GM18519 (cell line): ENCODE measurements around the gene CHPT1.
"Not testable (repeated sequence)": the region's sequence is repeated elsewhere in the genome, so short reads cannot be mapped to it uniquely, and the experiment has no call there.

Experiments
- ATAC-seq: cut with Tn5 transposase; IDR thresholded peaks from one replicate; pipeline ENCODE4 v1.9.1; 2021; ENCODE audit warnings: mild to moderate bottlenecking, moderate library complexity; ENCODE audit not compliant: unreplicated experiment, low FRiP score

The CHPT1 gene

DNA sequence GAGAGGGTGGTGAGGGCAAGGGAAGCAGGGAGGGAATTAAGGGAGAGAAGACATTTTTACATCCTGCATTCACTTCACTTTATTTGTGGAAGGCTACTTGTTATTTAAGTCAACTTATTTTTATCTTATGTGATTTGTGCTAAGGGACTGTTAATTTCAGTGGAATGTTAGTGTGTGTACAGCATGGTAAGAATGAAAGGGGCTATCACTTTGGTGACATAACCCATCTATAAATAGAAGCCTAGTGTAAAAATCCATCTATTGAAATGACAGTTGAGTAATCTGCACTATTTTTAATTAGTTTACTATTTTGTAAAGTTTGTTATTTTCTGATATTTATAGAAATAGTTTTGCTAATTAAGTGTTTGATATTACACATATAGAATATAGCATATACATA is 16.8 kb upstream of the CHPT1 start:
- no peak for ATAC-seq

DNA sequence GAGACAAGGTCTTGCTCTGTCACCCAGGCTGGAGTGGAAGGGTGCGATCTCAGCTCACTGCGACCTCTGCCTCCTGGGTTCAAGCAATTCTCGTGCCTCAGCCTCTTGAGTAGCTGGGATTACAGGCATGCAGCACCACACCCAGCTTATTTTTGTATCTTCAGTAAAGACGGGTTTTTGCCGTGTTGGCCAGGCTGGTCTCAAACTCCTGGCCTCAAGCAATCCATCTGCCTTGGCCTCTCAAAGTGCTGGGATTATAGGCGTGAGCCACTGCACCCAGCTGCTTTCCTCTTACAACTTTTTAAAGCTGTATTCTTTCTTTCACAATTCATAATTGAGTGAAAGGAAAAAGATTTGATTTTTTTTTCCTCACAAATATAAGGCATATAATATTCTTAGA is 15.8 kb upstream of the CHPT1 start:
- ATAC-seq: not testable (repeated sequence)

DNA sequence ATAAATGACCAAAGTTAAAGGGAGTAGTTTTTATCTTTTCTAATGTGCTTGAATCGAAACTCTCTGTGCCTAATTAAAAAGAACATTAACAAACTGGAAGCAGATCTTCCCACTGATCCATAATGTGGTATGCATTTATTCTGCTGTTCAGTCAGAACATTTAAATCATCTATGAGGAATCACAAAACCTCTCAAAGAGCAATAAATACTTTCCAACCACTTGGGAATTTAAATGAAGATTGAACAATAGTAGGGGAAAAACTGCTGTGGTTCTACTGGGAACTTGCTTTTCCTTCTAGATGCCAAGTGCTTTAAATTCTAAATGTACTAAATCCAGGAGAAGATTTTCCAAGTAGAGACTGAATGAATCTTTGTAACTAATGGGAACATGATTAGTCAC is 12.3 kb upstream of the CHPT1 start:
- no peak for ATAC-seq

DNA sequence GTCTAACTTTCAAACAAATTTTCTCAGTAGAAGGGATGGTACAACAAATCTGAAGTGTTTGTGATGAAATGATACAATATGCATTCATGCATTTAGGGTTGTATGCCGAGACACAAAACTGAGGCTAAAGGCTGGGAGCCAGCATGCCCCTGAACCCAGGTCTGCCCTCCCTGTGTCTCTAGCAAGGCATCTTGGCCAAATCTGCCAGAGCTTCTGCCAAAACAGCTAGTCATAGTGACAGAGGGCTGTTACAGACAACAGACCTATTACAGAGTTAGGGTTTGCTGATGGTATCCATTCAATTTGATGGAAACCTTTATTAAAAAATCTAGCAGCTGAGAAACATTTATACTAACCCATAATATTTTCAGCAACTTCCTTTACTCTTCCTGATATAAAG is 11.3 kb upstream of the CHPT1 start:
- no peak for ATAC-seq

DNA sequence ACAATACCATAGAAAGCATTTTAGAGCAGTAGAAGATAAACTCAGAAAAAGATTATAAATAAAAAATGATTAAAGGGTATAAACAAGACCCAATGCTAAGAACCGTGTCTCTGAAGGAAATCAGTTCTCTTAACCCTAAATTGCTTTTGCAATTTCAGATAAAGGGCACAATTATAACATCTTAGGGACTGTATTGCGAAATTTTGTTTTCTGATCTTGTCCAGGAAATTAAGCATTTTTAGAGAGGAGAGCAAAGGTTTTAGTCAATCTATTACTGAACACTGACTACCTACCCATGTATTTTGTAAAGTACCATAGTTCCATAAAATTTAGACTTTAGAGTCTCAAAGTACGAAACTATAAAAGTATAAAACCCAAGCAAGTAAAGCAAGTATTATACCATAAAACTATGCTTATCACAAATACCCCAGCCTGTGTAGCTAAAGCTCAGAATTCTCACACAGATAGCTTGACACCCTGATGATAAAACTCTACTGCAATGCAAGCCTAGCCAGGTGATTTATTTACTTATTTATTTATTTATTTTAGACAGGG is 6.8 kb upstream of the CHPT1 start:
- no peak for ATAC-seq

DNA sequence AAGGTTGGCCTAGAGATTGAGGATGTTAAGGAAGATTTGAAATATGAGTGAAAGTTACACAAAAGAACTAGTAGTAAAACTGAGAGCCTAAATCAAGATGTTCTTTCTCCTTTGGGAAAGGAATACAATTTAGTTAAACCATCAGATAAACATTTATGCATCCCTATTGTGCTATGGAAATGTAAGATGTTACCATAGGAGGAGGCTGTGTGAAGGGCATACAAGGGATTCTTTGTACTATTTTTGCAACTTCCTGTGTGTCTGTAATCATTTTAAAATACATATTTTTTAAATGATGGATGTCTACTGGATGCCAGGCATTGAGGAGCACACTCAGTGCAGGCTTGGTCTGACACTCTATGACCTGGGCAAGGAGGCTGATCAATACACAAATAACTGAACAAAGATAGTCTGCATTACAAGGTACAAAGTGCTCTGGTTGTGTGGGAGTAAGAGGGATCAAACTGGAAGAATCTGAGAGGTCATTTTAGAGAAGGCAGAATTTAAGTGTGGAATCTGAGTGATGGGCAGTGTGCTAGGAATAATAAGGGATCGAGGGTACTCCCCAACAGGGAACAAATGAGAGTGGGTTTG is 5.8 kb upstream of the CHPT1 start:
- no peak for ATAC-seq

DNA sequence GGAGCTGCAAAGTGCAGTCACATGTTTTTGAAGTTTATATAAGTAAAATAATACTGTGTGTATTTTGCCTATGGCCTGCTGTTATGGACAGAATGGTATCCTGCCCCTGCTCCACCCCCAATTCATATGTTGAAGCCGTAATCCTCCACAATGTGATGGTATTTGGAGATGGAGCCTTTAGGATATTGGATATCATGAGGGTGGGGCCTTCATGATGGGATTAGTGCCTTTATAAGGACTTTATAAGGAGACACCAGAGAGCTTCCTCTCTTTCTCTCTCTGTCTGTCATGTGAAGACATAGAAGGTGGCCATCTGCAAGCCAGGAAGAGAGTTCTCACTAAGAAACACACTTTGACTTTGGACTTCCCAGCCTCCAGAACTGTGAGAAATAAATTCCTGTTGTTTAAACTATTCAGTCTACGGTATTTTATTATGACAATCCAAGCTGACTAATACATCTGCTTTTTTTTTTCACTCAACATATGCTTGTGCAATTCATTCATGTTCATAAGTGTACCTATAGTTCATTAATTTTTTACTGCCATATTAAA is 3.1 kb upstream of the CHPT1 start:
- no peak for ATAC-seq

DNA sequence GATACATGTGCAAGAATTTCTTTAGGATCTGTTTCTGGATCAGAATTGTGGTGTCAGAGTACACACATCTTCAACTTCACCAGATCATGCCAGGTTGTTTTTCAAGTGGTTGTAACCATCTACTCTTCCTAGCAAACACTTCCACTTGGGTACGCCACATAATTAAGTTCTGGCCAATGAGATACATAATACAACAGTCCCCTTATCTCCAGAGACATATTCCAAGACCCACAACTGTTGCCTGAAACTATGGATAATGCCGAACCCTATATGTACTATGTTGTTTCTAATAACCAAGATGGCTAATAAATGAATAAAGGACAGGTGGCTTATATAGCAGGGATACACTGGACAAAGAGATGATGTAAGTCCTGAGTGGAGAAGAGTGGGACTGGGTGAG is 2.5 kb upstream of the CHPT1 start:
- no peak for ATAC-seq

DNA sequence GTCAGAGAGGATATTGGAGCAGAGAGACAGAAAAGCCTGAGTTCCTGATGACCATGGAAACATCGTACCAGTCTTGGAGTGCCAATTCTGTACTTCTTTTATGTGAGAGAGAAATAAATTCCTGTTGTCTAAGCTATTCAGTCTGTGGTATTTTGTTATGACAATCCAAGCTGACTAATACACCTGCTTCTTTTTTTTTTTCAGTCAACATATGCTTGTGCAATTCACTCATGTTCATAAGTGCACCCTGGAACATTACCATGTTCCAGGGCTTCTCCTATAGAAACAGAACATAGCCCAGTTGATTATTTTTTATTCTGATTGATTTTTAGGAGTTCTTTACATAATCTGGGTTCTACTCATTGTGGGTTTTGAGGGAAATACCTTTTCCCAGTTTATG is 1.7 kb upstream of the CHPT1 start:
- ATAC-seq: no peak

DNA sequence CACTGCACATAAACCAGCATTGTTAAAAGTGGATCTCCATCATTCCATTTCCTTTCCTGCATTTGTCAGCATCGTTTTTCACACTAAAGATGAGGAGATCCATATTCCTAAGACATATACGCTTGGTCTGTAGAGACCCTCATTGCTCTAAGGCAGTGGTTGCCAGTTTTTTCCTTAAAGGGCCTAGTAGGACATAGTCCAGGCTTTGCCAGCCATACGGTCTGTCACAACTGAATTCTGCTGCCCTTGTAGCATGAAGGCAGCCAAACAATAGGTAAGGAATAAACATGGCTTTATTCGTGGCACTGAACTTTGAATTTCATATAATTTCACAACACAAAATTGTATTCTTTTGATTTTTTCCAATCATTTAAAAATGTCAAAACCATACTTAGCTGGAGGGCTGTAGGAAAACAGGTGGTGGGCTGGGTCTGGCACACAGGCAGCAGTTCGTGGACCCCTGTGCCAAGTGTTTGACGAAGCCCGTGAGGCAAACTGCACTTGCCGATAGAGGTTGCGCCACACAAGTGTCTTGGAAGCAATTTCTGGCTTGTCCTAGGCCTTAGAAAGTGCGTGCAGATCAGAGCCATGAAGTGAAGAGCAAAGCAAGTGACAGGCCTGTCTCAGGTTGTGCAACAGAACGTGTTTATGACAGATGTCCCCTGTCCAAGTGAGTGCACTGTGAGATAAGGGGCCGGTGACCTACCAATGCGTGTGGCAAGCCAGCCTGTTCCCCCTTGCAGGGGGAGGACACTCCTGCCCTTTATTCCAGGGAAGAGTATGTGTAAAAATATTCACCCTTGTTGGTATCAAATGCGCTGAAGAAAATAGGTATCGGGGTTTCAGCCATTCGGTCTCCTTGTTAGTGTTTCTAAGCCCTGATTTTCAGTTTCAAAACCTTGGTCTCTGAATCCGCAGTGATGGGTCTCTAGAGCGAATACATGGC is 916 bp upstream of the CHPT1 start:
- peak; percentile 18 for ATAC-seq

DNA sequence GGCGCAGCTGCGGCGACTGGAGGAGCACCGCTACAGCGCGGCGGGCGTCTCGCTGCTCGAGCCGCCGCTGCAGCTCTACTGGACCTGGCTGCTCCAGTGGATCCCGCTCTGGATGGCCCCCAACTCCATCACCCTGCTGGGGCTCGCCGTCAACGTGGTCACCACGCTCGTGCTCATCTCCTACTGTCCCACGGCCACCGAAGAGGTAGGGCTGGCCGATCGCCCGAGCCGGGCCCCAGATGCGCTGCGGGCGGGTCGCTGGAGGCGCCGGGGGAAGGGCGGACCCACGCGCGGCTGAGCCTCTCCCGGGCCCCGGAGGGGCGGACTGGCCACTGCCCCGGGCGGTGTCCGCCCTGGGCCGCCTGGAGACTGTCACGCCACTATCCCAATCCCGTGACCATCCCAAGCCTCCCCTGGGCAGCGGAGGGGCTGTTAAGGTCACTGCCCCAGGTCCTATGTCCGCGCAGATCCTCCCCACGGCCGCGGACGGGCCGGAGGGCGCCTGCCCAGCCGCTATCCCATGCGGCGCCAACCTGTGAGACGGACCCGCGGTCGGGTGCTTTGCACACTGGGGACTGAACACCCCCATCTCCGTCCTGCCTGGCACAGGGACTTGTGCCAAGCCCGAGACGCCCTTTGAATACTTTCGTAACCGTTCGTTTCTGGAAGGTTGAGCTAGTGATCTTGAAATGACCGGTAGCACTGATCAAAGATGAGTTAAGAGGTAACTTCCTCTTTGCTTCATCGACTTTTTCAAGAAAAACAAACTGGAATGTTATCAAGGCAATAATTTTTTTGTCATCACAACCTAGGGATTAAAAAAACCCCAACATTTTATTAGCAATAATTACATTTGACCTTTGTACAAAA is 725 bp downstream of the CHPT1 start:
- peak; percentile 10 for ATAC-seq

DNA sequence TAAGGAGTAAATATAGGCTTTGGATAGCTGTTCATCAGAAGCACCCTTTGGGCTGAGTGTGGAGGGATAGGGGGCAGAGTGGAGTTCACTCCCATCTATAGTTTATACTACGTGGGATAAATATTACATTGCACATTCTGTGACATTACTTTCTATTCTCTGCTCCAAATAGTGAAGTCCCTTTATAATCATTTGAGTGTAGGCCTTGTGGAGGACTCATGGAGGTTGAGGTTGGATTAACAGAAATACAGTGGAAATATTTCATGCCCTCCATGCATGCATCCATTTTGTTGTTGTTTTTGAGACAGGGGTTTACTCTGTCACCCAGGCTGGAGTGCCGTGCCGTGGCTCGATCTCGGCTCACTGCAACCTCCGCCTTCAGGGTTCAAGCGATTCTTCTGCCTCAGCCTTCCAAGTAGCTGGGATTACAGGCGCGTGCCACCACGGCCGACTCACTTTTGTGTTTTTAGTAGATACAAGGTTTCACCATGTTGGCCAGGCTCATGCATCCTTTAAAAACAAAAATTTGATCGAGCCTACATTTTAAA is 1.4 kb downstream of the CHPT1 start:
- ATAC-seq: no peak

DNA sequence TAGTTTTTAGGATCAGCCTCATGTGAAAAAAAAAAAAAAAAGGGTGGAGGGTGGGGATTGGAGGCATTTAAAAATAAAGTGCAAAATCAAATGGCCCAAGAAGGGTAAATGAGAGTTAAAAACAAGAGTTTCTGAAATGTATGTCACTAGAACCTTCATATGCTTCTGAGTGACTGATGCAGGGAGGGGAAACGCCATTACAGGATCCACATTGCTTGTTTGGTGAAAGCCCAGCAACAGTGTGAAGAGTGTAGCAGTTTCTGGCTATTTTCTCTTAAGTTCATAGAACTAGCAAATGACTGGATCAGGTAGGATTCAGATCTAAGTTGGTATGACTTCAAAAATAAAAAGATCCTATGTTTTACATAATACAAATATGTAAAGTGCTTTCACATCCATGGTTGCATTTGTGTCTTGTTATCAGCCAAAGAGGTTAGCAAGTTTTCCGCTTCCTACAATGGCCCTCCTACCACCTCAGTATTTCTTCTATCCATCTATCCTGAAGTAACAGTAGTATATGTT is 2.9 kb downstream of the CHPT1 start:
- no peak for ATAC-seq

DNA sequence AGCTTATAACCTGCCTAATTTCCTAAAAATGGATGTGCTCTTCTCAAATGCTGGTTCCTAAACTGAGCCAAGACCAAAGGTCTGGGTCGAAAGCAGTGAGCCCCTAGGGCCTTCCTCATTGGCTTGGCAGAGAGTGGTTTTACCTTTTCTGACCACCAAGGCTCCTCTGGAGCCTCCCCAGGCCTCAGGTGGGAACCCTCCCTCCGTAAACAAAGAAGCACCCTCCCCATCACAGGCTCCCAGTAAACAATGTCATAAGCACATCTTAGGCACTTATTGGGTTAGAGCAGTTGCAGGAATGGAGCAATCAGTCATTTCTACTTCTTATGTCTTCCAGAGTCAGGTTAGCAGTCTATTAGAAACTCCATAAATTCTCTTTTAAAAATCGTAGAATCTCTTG is 6.0 kb downstream of the CHPT1 start:
- ATAC-seq: no peak

DNA sequence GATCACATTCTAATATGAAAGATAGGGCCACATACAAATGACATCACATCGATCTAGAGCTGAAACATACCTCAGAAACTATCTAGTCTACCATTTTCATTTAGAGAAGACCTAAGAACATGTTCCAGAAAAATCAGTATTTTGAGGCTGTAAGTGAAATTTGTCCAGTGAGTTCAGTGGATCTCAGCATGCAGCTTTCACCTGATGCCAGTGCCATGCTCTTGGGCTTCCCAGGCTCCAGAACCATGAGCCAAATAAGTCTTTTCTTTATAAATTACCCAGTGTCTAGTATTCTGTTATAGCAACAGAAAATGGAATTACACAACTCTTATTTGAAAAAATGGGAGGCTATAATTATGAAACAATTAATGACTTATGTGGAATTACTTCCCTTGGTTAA is 9.0 kb downstream of the CHPT1 start:
- no peak for ATAC-seq

DNA sequence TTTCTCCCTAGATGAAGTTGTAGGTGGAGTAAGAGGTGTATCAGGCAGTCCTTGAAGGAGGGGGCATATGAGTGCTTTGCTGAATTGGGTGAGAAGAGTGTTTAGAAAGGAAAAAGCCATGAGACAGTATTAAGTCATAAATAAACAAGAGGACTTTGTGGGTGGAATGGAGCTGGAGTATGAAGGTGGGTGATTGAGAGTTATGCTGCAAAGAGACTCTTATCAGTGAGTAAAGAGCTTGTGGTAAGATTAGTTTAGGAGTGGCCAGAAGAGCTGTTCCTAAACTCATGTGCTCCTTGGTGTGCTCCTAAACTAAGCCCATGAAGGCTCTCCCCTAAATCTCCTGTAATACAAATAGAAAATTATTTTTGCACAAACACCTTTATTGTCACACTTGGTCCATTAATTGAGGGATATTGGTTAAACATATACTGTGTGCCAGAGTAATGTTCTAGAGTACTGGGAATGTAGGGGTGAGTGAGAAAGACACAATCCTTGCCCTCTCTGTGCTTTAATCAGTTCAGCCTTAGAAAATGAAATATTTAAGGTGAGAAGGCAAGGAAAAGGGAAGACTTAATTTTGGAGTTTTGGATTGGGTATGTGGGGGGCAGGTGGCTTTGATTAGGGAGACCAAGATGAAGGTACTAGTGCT is 9.8 kb downstream of the CHPT1 start:
- no peak for ATAC-seq

DNA sequence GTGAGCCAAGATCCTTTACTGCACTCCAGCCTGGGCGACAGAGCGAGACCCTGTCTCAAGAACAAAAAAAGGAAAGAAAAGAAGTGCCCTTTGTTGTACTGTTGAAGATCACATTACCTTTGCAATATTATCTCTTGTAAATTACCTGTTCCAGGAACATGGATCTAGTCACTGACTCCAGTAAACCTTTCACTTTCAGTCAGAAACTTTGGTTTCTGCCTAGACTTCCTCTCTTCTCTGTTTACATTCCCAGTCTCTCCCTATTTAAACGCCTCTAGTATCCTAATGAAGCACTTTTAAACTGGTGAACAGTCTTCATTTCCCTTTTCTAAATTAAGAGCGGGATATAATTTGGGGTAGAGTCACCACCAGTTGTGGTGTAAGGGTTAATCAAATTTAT is 12.8 kb downstream of the CHPT1 start:
- ATAC-seq: no peak

DNA sequence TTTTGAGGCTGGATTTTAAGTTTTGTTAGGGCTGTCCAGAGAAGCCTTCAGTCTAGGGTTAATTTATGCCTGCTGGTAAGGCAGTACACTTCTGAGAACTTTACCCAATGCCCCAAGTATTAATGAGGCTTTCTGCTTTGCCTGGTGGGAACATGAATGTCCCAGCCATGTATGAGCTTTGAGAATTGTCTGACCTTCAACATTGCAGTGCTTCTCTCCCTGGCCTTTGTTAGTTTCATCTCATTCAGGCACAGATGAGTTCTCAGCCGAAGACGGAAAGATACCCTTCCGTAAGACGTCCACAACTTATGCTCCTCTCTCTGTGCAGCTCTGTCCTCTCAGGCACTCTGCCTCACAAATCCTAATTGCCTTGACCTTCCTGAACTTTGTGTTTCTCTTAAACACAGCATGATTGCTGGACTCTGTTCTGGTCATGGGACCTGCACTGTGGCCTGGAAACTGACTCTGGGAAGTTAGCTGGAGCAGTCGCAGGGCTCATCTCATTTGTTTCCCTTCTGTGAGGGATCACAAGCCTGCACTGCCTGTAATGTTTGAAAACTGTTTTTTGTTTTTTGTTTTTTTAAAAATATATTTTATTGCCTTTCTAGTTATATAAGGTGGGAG is 15.7 kb downstream of the CHPT1 start:
- ATAC-seq: no peak

DNA sequence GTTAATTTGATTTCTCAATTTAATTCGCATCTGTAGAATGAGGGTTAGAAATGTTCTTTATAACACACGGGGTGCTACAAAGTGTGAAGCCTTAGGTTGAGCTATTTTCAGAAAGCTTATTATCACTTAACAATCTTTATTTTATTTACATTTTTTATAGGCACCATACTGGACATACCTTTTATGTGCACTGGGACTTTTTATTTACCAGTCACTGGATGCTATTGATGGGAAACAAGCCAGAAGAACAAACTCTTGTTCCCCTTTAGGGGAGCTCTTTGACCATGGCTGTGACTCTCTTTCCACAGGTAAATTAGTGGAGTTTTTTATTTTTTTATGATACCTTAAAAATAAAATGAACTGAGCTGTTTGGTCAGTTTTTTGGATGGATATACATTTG is 16.5 kb downstream of the CHPT1 start:
- no peak for ATAC-seq
